GM19099 (cell line): ENCODE measurements around the gene MMP12.

Experiments
- POLR2A ChIP-seq: IDR thresholded peaks from 3 replicates; pipeline ENCODE4 v1.6.1; 2011; ENCODE audit warnings: low read depth; ENCODE audit not compliant: insufficient read length; ENCODE audit errors: extremely low read depth

MMP12 gene

GRCh38 chr11:102874852-102875251 is at the start of gene MMP12:
Gene MMP12, minus strand, starts transcription at chr11:102874982. Its CDS starts 45 bp downstream, at chr11:102874937.
- no peak for TF ChIP-seq POLR2A

GRCh38 chr11:102921587-102922220 is 46.9 kb upstream of the MMP12 start:
- no peak for TF ChIP-seq POLR2A

- no peak for TF ChIP-seq POLR2A
These were observed 45.4 kb upstream of the MMP12 start for GRCh38 chr11:102920118-102920684.

GRCh38 chr11:102915044-102915375 is 40.2 kb upstream of the MMP12 start:
- no peak for TF ChIP-seq POLR2A

GRCh38 chr11:102914238-102915043 is 39.7 kb upstream of the MMP12 start:
- TF ChIP-seq POLR2A, result no peak

GRCh38 chr11:102912482-102912830 is 37.7 kb upstream of the MMP12 start:
- TF ChIP-seq POLR2A, result no peak

GRCh38 chr11:102911758-102912481 is 37.1 kb upstream of the MMP12 start:
- no peak for TF ChIP-seq POLR2A

- TF ChIP-seq POLR2A, result no peak
These were observed 25.6 kb upstream of the MMP12 start for GRCh38 chr11:102900346-102900745.

GRCh38 chr11:102891736-102892135 is 17.0 kb upstream of the MMP12 start:
- no peak for TF ChIP-seq POLR2A

GRCh38 chr11:102886999-102887398 is 12.2 kb upstream of the MMP12 start:
- no peak for TF ChIP-seq POLR2A

GRCh38 chr11:102883141-102883540 is 8.4 kb upstream of the MMP12 start:
- TF ChIP-seq POLR2A, result no peak

GRCh38 chr11:102882389-102883024 is 7.7 kb upstream of the MMP12 start:
- TF ChIP-seq POLR2A, result no peak

- no peak for TF ChIP-seq POLR2A
These were observed 5.0 kb upstream of the MMP12 start for GRCh38 chr11:102879801-102880200.

GRCh38 chr11:102878595-102878994 is 3.8 kb upstream of the MMP12 start:
- no peak for TF ChIP-seq POLR2A

- TF ChIP-seq POLR2A, result no peak
These were observed 6.4 kb downstream of the MMP12 start for GRCh38 chr11:102868339-102868738.

- TF ChIP-seq POLR2A, result no peak
These were observed 10.1 kb downstream of the MMP12 start for GRCh38 chr11:102864724-102865123.

- no peak for TF ChIP-seq POLR2A
These were observed 20.8 kb downstream of the MMP12 start for GRCh38 chr11:102853956-102854355.
